HG03565 (cell line): ENCODE measurements around the gene SPSB3.

Source experiments
- ATAC-seq: cut with Tn5 transposase; IDR thresholded peaks from one replicate; pipeline ENCODE4 v1.9.1; 2021; ENCODE audit warnings: mild to moderate bottlenecking, moderate library complexity; ENCODE audit not compliant: unreplicated experiment

Gene SPSB3

DNA sequence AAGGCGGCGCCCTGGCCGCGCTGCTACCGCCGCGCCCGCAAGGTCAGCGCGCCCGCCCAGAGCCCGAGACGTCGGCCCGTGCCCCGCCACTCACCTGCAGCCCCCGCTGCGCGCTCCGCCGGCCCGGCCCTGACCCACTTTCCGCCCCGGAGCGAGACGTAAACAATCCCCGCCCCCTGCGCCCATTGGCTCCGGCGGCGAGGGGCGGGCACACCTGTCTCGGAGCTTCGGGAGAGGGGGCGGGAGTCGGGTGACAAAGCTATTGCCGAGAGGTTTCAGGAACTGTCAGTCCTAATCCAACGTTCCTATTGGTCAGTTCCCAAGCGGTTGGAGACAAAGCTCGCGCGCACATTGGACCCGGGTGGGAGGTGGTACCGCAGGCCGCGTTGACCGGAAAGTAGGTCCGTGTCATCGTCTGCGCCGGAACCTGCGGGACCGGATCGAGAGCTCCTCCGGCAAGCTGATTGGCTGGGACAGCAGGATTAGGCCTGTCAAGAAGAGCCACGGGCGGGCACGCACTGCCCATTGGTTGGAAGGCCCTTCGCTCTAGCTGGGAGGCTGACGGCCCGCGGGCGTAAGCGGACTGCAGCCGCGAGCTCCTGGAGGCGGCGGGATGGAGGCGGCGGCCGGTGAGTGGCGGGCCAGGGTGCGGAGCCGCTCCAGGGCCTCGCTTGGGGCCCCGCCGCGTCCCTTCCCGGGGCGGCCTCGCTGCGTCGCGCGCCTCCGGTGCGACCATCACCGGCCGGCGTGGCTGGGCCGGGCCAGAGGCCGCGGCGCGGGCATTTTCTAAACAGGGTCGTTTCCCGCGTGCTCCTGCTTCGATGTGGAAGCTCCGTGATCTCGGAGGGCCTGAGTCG, at the start of gene SPSB3, which contains the start of gene NUBP2:
Gene SPSB3, minus strand, starts transcription at position 164 of the 857 bp plus-strand sequence. CDS start 1,088 bp downstream, outside the sequence.
Gene NUBP2, plus strand, starts transcription at position 553 of the 857 bp plus-strand sequence. Its CDS starts 61 bp downstream, at position 614.
- peak; percentile 73 for ATAC-seq

GRCh38 chr16:1831186-1832075, 49.1 kb upstream of the SPSB3 start:
- ATAC-seq = no peak

DNA sequence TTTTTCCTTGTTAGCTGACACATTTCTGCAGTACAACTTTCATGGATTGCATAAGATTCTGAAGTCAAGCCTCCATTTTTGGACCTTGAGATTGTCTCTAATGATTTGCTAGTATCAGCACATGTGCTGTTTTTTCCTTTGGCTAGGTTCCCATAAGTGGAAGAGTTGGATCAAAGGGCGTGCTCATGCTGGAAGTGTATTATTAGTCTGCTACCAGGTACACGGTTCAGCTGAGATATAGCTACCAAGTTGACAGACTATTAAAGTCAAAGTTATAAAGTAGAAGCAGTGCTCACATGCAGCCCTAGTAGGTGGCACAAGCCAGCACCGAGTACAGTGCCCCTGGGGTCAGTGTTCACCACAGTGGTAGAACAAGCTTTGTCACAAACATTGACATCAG, 47.8 kb upstream of the SPSB3 start:
- ATAC-seq = no peak

DNA sequence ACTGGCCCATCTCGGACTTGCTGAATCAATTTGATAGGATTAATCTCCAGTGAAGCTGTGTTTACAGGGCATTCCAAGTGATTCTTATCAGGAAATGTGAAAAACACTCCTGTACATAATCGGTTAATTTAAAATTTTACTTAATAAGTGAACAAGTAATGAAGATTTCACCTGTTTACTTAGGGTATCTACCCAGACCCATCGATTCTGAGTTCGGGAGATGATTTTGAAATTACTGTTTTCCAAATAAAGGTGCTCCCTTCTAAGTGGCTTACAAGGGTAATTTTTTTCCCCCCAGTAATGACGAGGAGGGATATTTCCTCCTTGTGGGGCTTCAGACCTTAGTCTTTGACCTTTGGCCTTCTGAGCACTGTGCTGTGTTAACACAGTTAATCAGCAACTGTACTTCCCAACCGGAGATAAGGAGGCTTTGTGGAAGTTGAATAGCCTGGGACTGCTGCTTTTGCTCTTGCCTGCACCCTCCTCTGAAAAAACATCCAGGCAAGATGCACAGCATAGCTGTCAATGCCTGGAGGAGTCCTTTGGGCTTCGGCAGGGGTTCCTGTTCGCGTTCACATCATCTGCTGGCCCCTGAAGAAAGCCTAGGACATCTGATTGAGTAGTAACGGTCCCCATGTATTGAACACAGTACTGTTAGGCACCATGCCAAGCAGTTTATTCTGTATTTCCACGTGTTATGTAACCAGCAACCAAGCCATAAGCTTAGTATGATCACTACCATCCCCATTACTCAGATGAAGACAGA, 46.5 kb upstream of the SPSB3 start:
- ATAC-seq = no peak

DNA sequence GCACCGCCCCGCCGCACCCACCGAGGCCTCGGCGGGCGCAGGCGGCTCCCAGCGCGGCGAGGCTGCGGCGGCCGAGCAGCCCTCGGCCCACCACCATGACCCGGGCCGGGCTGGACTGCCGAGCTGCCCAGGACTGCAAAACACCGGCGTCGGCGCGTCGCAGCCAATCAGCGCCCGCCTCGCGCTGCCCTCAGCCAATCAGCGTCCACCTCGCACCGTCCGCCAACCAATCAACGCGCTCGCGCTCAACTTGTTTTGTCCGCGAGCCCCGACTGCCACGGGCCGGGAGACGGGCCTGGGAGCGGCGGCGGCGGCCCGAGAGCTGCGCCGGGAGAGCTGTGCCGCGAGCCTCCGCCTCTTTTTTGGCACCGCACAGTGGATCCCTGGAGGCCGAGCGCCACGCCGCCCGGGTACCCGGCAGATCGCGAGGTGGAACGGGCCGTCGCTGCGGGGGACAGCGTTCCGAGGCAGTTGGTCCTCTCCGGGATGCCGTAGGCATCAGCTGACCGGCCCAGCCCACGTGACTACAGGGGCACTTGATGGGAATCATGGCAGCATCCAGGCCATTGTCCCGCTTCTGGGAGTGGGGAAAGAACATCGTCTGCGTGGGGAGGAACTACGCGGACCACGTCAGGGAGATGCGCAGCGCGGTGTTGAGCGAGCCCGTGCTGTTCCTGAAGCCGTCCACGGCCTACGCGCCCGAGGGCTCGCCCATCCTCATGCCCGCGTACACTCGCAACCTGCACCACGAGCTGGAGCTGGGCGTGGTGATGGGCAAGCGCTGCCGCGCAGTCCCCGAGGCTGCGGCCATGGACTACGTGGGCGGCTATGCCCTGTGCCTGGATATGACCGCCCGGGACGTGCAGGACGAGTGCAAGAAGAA, 44.6 kb upstream of the SPSB3 start, which contains the start of the genes FAHD1 and HAGH:
Gene FAHD1, plus strand, starts transcription at position 516 of the 883 bp plus-strand sequence. Its CDS starts 33 bp downstream, at position 549.
Gene HAGH, minus strand, starts transcription at position 135 of the 883 bp plus-strand sequence. Its CDS starts 38 bp downstream, at position 97.
- peak; percentile 63 for ATAC-seq

DNA sequence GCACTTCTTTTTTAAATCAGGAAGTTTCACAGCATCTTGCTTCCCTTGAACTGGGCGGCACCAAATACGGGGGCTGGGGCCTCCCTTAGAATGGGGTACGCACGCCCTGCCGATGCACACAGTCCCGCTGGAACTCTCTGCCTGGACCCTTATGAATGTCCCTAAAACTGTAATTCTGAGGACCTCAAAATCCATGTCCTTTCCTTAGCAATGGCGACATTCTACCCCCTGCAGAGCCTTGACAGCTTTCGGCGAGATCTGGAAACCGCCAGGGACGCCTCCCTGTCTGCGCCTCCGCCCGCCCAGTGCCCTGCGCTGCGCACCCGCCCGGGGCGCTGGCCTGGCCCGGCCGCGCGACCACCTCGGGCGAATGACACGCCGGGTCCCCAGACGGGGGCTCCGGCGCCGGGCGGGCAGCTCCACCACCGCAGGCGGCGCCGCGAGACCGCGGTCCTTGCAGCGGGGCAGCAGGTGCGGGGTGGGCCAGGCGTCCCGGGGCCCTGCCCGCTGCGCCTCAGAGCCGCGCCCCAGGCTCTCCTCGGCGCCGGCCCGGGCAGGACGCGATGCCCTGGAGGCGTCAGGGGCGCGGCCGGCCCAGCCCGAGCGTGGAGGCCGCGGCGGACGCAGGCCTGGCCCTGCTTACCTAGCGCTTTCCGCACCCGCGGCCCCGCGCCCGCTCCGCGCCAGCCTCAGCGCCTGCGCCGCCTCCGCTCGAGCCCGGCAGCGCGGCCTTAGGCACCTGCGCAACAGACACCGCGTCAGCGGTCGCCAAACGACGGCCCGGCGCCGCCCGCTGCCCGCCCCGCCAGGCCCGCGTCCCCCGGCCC, 43.7 kb upstream of the SPSB3 start:
- peak; percentile 44 for ATAC-seq

GRCh38 chr16:1825381-1825863, 43.1 kb upstream of the SPSB3 start:
- no peak for ATAC-seq

DNA sequence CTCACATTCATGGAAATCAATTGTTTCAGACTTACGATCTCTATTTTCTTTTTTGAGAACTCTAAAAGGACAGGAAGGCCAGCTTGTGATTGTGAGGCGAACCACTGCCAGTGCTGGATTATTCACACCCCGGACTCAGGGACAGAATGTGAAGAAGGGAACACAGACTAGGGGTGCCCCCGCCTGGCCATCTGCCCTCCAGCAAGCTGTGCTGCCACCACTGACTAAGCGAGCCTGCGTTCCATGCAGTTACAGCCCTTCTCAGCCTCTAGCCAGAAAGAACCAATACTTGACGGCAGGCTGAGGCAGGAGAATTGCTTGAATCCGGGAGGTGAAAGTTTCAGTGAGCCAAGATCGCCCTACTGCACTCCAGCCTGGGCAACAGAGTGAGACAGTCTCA, 41.5 kb upstream of the SPSB3 start:
- ATAC-seq = no peak

DNA sequence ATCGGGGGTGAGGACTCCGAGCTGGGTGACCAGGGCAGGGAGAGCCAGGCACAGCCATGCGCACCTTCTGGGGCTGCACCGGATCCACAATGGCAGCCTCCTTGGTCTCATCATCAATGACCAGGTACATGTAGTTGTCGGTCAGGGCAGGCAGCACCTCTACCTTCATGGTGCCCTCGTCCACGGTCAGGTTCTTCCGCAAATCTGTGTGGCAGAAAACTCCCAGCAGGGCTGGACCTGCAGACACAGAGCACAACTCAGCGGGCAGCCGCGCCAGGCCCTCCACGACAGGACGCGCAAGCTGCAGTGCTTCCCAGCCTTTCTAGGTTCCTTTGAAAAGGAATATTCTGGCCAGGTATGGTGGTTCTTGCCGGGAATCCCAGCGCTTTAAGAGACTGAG, 40.4 kb upstream of the SPSB3 start:
- ATAC-seq = no peak

GRCh38 chr16:1821861-1822611, 39.7 kb upstream of the SPSB3 start:
- ATAC-seq = no peak

- no peak for ATAC-seq
Measured at GRCh38 chr16:1820946-1821290, 38.5 kb upstream of the SPSB3 start.

- no peak for ATAC-seq
Measured at GRCh38 chr16:1820096-1820945, 38.0 kb upstream of the SPSB3 start.

DNA sequence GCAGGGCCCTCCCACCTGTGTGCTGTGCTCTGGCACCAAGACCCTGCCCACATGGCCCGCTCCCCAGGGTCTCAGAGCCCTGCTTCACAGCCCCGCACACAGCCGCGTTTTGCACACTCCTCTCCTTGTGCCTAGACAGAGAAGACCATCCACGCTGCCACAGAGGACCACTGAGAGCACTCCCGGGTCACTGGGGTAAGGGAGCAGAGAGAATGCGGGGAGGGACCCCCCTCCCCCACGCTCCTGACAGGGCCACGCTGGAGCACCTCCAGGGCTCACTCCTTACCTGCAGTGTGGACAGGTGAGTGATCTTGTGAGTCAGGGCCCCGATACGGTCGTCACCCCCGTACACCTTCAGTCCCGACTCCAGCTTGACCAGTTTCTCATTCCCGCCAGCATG, 37.2 kb upstream of the SPSB3 start:
- no peak for ATAC-seq

DNA sequence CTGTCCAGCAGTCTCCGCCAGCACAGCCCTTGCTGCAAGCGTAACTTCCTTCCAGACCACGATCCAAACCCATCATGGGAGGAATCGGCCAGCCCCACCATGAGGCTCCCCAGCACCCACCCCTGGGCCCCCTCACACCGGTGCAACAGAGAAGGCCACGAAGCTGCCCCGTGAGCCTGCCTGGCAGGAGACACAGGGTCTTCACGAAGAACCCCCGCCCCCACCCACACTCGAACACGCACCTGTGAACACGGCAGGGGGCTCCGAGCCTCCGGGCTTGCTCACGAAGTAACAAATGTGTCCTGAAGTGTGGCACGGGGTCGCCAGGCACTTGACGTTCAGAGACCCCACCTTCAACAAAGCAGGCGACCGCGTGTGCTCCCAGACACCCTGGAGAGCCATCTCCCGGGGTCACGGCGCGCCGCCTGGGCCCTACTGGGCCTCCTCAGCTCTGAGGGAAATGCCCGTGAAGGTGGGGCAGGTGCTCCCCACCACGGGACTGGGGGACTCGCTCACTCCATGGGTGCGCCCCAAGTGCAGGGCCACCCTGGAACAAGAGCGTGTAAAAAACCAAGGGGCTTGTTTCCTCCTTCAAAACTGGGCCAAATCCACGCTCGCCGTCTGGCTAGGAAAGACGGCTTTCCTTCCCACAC, 36.6 kb upstream of the SPSB3 start:
- ATAC-seq = no peak

DNA sequence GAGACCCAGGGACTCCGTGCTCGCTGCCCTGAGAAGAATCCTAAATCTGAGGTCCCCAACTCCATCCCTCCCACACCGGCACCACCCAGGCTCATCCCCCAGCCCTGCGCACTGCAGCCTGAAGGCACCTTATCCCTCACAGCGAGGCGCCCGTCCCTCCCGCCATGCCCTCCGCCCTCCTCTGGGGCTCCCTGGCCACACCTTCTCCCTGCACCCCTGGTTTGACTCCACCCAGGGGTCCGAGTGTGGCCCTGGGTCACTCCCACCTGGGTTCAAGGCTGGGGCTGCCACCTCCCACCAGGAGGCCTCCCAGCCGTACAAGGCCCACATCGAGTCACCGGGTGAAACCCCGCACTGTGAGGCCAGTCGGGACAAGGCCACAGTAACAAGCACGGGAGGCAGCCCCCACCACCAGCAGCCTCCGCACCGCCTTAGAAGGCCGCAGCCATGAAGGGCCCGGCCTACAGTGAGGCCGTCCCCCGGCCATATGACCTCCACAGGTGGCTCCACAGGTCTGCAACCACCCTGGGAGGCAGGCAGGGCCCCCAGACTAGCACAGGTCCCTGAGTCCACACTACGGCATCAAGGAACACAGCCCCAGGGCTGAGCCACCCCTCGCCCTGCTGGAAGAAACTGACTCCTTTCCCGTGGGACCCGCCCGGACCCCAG, 36.0 kb upstream of the SPSB3 start:
- no peak for ATAC-seq

GRCh38 chr16:1817716-1818115, 35.3 kb upstream of the SPSB3 start:
- ATAC-seq = no peak
